Kidney (tissue), 14 donors: ENCODE data around the gene MAGI1. TPM values are rescaled to one million over a fixed set of nuclear protein-coding genes. Genes with fewer than 3 reads are reported as not detected.

Experiments used
- DNase-seq, 5 donors: peaks; one replicate each; pipeline ENCODE4 v3.0.0-alpha.2; 2013 to 2020
- FAIRE-seq: peaks from 2 replicates; lab custom pipeline; 2012; peaks lifted over from hg19 to GRCh38; lab: Jason Lieb, UNC
- H3K27ac ChIP-seq, 2 donors: one replicate each; pipeline ENCODE4 v1.7.0; 2013; ENCODE audit warnings: low read depth in 2 of 2, low read length in 2 of 2, inconsistent platforms in 1 of 2
- H3K27me3 ChIP-seq: one replicate; pipeline ENCODE4 v1.7.1; 2013; ENCODE audit warnings: low read length, inconsistent platforms; ENCODE audit not compliant: control insufficient read depth, insufficient read depth
- H3K36me3 ChIP-seq, 3 donors: one replicate each; pipeline versions ENCODE4 v1.7.0 to v1.7.1; 2013; ENCODE audit warnings: low read length in 3 of 3, control low read depth in 1 of 3, inconsistent platforms in 1 of 3; ENCODE audit not compliant: insufficient read depth in 3 of 3, control insufficient read depth in 2 of 3
- H3K4me1 ChIP-seq, 3 donors: one replicate each; pipeline versions ENCODE4 v1.7.0 to v1.7.1; 2013; ENCODE audit warnings: low read length in 3 of 3, inconsistent platforms in 1 of 3, low read depth in 1 of 3; ENCODE audit not compliant: control insufficient read depth in 2 of 3, insufficient read depth in 2 of 3
- H3K4me3 ChIP-seq, 3 donors: one replicate each; pipeline versions ENCODE4 v1.7.0 to v1.8.1; 2013; ENCODE audit warnings: low read length in 3 of 3, control low read depth in 1 of 3, inconsistent platforms in 1 of 3
- H3K9ac ChIP-seq, 3 donors: one replicate each; pipeline versions ENCODE4 v1.7.0 to v1.7.1; 2013; ENCODE audit warnings: low read length in 3 of 3, control low read depth in 1 of 3, inconsistent platforms in 1 of 3
- H3K9me3 ChIP-seq, 3 donors: one replicate each; pipeline versions ENCODE4 v1.7.0 to v1.7.1; 2013; ENCODE audit warnings: low read length in 3 of 3, control low read depth in 1 of 3, inconsistent platforms in 1 of 3; ENCODE audit not compliant: control insufficient read depth in 2 of 3, insufficient read depth in 1 of 3
- intact Hi-C: fragments of 100-400 bp; cut with DNase I; formaldehyde crosslinking; loops from one replicate; pipeline ENCODE4 v1.11.1; 2022
- polyA plus RNA-seq: library from polyadenylated mRNA; stranded (reverse); fragments of 350-450 nt; fragmentation: Illumina TruSeq; extraction: RNeasy Lipid Tissue Mini Kit (QIAGEN cat#74804); gene quantifications from one replicate; pipeline ENCODE4 v1.2.3, GENCODE V29; 2014; ENCODE audit warnings: low read depth, low replicate concordance; ENCODE audit not compliant: insufficient read depth
- total RNA-seq: library from RNA; stranded (reverse); fragmentation: NEBNext Ultra II Directional; extraction: Animal tissue kit (Norgen Biotek cat#: 25700); gene quantifications from one replicate; pipeline ENCODE4 v1.2.1, GENCODE V29; 2021
- TF ChIP-seq, protein P1 (sequence below): IDR thresholded peaks from 3 replicates; pipeline ENCODE4 v1.5.1; 2012; ENCODE audit warnings: mild to moderate bottlenecking, moderate library complexity, borderline replicate concordance; ENCODE audit not compliant: insufficient read depth; ENCODE audit errors: extremely low read depth
- donor health status: control.
- donor health status: control.
- donor health status: control.
- donor health status: control.
- donor health status: control.
- donor health status: DM: yes; HTN: yes; CAD: no.
- donor health status: Normal renal cell carcinoma (clear cell type).

MAGI1 gene
- total and polyA plus RNA-seq, 2 donors from 2014 or later: 8.2 to 42.8 TPM

DNA sequence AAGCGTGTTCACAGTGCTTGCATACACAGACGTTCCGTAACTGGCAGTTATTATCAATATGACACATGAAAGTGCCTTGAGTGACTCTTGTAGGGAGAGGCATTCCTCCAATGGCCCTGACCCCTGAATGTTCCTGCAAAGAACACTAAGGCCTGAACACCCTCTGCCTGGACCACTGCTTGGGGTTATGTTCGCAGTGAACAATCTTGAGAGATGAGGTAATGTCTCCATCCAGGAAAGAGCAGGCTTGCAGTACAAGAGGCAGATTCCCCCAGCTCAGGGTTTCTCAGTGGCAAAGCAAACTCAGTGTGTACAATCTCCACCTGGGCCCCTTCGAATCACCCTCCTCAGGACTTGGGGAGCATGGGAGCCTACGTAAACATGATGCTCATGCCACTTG is 324.6 kb downstream of the MAGI1 start:
- peak in 2 of 5 donors; percentile 19 to 42 for DNase-seq
- intact Hi-C loops: no loop called here

DNA sequence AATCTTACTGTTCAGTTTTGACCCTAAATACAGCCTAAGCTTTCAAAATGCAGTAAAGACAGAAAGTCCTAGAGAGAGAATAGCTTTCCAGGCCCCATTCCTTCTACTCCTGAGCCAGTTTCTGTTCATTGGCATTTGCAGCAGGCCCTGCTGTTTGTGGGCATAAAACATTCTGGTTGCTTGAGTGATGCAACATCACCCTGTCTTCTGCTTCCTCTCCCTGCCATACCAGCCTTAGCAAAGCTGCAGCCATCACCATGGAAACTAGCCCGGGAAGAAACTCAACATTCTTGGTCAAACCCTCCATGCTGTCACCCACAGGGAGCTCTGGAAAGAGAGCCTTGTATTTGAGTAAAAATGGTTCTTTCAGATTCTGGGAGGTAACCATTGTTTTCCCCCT is 325.7 kb downstream of the MAGI1 start:
- Histone ChIP-seq H3K4me1 (no peaks in the 10 kb centered on the region), H3K9ac (no peak overlapping the region), H3K4me3 (no peak overlapping the region), H3K36me3 (no peaks in the 10 kb centered on the region), H3K9me3 (no peaks in the 10 kb centered on the region), H3K27ac (no peak overlapping the region), H3K27me3 (no peaks in the 10 kb centered on the region)
- TF ChIP-seq, protein P1, sequence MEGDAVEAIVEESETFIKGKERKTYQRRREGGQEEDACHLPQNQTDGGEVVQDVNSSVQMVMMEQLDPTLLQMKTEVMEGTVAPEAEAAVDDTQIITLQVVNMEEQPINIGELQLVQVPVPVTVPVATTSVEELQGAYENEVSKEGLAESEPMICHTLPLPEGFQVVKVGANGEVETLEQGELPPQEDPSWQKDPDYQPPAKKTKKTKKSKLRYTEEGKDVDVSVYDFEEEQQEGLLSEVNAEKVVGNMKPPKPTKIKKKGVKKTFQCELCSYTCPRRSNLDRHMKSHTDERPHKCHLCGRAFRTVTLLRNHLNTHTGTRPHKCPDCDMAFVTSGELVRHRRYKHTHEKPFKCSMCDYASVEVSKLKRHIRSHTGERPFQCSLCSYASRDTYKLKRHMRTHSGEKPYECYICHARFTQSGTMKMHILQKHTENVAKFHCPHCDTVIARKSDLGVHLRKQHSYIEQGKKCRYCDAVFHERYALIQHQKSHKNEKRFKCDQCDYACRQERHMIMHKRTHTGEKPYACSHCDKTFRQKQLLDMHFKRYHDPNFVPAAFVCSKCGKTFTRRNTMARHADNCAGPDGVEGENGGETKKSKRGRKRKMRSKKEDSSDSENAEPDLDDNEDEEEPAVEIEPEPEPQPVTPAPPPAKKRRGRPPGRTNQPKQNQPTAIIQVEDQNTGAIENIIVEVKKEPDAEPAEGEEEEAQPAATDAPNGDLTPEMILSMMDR: no peak
- FAIRE-seq (no peak), DNase-seq (no peak)
- intact Hi-C loops: no loop called here

More for the DNA sequence above, 324.6 kb downstream of the MAGI1 start:
- Histone ChIP-seq H3K9me3 (no peaks in the 10 kb centered on the region), H3K4me3 (no peak overlapping the region), H3K27ac (no peak overlapping the region), H3K36me3 (no peaks in the 10 kb centered on the region), H3K9ac (no peak overlapping the region), H3K27me3 (no peaks in the 10 kb centered on the region), H3K4me1 (no peaks in the 10 kb centered on the region)
- no peak for FAIRE-seq
- TF ChIP-seq, protein P1: no peak

DNA sequence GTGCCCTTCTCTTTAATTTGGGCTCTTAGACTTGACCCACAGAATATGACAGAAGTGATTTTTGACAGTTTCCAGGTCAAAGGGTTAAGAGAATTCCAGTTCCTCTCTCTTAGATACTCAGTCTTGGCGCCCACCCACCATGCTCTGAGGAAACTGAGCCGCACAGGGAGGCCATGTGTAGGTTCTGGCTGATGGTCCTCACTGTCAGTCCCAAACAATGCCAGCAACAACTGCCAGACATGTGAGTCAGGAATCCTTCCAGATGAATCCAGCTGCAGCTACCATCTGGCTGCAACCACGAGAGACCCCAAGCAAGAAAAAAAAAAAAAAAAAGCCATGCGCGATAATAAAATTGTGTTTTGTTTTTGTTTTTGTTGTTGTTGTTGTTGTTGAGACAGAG is 326.6 kb downstream of the MAGI1 start:
- FAIRE-seq (no peak), DNase-seq (no peak)
- Histone ChIP-seq H3K9ac (no peak overlapping the region), H3K27ac (no peak overlapping the region), H3K36me3 (no peaks in the 10 kb centered on the region), H3K27me3 (no peaks in the 10 kb centered on the region), H3K4me1 (no peaks in the 10 kb centered on the region), H3K9me3 (no peaks in the 10 kb centered on the region), H3K4me3 (no peak overlapping the region)
- intact Hi-C loops: no loop called here
- TF ChIP-seq, protein P1: no peak
